Activated CD4-positive, alpha-beta T cell treated with anti-CD3 and anti-CD28 coated beads, Interleukin-2, amount 50 U/mL, for 16 hours (primary cell): ENCODE measurements around the gene B3GAT3.
"Not testable (repeated sequence)": the region's sequence is repeated elsewhere in the genome, so short reads cannot be mapped to it uniquely, and the experiment has no call there.

Source experiments
- DNase-seq: peaks from one replicate; pipeline ENCODE4 v3.0.0-alpha.2; 2020

The B3GAT3 gene

DNA sequence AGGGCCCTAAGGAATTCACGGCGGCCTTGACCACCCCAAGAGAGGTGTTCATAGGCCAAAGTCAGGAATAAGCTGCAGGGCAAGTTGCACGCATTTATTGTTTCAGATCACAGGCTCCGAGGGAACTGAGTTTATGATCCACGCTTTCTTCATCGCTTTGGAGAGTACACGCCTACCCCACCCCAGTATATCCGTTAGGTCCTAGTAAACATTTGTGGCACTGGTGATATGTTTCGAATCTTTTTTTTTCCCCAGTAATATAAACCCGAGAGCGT, 23.8 kb upstream of the B3GAT3 start:
- no peak for DNase-seq

DNA sequence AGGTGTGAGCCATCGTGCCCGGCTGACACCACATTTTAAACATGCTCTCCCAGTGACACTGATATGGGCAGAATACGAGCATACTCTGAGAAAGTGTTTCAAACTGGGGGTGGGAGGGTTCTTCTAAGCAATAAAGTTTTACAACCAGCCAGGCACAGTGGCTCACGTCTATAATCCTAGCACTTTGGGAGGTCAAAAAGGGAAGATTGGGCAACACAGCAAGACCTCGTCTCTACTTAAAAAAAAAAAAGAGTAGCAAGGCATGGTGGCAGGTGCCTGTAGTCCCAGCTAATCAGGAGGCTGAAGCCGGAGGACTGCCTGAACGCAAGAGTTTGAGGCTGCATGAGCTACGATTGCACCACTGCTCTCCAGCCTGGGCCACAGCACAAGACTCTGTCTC, 22.4 kb upstream of the B3GAT3 start:
- DNase-seq: no peak

DNA sequence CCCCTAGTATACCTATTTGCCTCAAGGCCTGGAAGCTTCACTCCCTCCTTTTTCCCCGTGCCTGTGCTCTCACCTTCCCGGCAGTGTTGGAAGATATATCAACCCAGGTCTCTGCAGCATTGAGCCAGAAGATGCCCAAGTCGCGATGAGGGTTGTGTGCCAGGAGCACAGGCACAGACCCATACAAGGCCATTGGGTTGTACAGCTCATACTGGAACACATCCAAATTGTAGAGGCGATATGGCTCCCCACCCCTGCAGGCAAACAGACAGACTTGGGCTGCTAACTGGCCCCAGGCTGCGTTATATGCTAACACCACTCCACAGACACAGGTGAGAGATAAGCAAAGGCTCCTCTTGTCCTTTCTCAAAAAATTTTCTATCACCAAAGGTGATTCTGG, 10.7 kb upstream of the B3GAT3 start:
- no peak for DNase-seq

DNA sequence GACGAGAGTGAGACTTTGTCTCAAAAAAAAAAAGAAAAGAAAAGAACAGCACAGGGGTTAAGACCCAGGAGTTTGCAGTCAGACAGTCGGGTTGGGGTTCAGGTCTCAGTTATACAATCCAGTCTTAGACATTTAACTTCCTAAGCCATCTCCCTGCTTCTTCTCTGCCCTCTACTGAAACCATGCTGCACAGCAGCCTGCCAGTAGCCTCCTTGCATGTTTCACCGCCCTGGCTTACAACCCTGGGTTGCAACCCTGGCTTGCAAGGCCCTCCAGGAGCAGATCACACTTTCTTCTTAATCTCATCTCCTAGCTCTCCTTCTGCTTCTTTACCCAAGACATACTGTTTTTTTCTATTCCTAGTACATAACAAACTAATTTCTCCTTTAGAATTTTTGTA, 5.9 kb upstream of the B3GAT3 start:
- DNase-seq: no peak

DNA sequence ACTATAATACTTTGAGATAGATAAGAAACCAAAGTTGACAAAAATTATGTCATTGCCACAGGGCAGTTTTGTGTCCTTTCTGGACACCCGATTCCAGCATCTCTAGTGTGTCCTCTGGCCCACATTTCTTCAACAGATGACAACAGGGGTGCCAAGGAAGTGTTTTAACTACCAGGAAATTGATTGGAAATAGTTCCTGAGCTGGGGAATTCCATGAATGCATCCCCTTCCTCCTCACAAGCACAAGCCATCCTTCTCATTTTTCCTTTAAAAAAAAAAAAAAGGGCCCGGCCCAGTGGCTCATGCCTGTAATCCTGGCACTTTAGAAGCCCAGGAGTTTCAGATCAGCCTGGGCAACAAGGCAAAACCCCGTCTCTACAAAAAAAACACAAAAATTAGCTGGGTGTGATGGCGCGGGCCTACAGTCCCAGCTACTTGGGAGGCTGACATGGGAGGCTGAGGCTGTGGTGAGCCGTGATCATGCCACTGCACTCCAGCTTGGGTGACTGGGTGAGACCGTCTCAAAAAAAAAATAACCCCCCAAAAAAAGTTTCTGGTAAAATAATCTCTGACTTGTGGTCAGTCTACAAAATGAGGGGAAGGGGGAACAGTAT, 797 bp upstream of the B3GAT3 start:
- DNase-seq: no peak

DNA sequence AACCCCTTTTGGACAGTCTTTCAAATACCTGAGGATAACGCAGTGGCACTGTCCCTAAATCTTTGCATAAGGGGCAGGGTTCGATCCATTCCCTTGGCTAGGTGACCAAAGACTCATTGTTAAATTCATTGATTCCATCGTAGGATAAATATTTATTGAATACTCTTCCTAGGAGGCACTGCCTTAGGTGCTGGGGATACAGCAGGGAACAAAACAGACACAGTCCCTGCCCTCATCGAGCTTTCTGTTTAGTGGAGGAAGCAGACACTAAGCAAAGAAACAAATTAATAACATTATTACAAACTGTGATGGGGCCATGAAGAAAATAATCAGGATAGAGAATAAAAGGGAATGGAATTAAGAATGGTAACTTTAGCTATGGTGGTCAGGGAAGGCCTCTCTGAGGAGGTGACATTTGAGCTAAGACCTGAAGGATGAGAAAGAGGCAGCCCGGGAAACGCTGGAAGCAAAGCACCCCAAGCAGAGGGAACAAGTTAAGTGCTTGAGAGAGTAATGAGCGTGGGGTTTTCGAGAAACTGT, 689 bp downstream of the B3GAT3 start:
- no peak for DNase-seq

DNA sequence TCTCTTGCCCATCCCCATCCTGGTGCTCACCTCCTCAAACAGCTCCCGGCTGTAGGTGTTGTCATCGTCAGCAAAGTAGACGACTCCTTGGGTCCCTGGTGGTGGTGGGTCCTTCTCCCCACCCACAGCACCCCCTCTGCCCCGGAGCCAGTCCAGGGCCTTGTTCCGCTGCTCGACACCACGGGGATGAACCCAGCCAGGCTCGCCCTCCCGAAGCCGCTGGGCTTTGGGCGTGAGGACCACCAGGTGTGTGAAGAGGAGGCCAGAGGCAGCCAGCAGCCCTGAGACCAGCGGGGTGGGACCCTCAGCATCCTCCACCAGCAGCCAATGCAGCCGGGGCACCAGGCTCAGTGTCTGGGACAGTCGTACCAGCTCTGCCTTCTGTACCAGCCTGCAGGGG, 4.8 kb downstream of the B3GAT3 start:
- not testable (repeated sequence) for DNase-seq

DNA sequence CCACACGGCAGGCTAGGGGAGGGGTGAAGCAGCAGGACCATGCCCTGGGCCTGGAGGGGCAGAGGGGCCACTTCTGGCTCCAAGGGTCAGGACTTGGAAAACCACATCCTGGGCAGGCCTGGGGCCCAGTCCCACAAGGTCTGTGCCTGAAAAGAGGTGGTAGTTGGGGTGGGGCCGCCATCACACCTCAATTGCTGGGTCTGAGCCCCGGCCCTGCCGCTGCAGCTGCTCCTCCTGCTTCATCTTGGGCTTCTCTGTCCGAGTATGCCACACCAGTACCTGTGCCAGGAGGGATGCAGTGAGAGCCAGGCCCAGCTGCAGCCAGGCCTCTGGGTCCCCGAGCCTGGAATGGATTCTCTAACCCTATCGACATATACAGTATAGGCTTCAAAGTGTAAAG, 6.3 kb downstream of the B3GAT3 start:
- DNase-seq: no peak

DNA sequence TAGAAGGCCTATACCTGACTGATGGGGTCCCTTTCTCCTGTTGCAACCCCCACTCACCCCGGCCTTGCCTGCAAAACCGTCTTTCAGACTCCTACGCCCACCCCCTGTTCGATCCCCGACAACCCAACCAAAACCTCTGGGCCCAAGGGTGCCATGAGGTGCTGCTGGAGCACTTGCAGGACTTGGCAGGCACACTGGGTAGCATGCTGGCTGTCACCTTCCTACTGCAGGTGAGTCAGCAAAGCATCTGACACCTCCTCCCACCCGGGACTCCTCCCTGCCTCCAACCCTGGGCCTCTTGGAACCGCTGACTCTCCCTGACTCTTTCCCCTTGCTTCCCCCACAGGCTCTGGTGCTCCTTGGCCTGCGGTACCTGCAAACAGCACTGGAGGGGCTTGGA, 7.5 kb downstream of the B3GAT3 start:
- peak; percentile 56 for DNase-seq

DNA sequence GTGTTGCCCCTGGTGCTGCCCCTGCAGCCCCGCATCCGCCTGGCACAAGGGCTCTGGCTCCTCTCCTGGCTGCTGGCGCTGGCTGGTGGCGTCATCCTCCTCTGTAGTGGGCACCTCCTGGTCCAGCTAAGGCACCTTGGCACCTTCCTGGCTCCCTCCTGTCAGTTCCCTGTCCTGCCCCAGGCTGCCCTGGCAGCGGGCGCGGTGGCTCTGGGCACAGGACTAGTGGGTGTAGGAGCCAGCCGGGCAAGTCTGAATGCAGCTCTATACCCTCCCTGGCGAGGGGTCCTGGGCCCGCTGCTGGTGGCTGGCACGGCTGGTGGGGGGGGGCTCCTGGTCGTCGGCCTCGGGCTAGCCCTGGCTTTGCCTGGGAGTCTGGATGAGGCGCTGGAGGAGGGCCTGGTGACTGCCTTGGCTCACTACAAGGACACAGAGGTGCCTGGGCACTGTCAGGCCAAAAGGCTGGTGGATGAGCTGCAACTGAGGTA, 8.5 kb downstream of the B3GAT3 start:
- DNase-seq: no peak

DNA sequence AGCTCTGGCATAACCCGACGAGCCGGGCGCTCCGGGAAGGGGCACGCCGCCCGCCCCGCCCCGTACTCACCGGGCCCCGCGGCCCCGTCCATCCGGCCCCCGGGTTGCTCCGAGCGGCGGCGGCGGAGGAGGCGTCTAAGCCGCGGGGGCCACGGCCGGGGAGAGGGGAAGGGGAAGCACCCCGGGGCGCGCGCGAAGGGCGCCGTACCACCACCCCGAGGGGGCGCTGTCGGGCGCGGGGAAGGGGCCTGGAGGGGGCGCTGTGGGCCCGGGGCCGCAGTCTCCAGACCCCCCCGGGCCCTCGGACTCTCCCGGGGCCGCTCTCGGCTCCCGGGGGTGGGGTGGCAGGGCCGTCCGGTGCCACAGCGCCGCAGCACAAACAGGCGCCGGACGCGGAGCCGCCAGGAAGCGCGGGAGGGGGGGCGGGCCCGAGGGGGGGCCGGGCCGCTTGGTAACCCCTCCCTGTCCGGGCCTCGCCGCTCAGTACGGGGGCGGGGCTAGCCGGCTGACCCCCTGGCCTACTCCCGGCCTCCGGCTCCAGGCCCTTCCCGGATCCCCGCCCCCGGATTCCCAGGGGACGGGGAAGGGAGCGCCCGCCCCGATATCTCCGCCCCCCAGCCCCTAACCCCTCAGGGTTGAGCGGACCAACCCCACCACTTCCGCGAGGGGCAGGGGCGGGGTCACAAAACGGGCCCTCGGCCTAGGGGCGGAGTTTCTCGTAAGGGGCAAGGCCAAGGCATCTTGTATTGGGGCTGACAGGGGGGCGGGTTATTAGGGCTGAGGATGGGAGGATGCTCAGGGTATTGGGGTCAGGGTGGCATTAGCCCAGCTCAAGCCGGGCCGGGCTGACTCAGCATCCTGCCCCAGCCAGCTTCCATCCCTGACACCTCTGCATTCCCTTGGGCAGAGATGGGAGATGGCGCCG, 9.2 kb downstream of the B3GAT3 start, which contains the start of the genes EML3 and ROM1:
EML3 (minus strand) TSS at position 410 of the 925 bp plus-strand sequence; CDS start at position 92, 318 bp downstream.
ROM1 (plus strand) TSS at position 892 of the 925 bp plus-strand sequence; CDS start at position 917, 25 bp downstream.
- DNase-seq: peak; percentile 90

DNA sequence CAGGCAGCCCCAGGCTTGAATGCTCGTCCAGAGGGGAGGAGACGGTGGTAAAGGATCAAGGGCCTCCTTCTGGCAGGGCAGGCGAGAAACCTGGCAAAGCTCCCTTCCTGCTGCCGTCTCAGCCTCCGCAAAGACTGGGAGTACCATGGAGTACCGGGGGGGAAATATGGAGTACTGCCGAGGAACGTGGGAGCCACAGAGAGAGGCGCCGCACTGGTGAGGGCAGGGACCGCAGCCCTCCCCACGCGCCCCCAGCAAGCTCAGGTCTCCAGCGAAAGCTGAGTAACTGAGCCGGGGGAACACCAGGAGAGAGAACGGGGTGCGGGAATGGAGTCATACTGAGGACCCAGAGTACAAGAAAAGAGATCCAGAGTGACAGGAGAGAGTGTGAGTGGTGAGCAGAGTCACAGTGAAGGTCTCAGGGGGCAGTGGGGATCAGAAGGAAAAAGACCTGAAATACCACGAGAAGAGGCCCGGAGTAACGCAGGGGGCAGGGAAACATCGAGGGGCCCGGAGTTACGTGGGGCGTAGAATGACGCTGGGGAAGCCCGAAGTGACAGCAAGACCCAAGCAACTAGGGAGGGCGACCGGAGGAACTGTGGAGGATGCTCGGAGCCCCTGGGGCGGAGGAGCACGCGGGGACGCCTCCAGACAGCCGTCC, 10.0 kb downstream of the B3GAT3 start:
- peak; percentile 46 for DNase-seq

DNA sequence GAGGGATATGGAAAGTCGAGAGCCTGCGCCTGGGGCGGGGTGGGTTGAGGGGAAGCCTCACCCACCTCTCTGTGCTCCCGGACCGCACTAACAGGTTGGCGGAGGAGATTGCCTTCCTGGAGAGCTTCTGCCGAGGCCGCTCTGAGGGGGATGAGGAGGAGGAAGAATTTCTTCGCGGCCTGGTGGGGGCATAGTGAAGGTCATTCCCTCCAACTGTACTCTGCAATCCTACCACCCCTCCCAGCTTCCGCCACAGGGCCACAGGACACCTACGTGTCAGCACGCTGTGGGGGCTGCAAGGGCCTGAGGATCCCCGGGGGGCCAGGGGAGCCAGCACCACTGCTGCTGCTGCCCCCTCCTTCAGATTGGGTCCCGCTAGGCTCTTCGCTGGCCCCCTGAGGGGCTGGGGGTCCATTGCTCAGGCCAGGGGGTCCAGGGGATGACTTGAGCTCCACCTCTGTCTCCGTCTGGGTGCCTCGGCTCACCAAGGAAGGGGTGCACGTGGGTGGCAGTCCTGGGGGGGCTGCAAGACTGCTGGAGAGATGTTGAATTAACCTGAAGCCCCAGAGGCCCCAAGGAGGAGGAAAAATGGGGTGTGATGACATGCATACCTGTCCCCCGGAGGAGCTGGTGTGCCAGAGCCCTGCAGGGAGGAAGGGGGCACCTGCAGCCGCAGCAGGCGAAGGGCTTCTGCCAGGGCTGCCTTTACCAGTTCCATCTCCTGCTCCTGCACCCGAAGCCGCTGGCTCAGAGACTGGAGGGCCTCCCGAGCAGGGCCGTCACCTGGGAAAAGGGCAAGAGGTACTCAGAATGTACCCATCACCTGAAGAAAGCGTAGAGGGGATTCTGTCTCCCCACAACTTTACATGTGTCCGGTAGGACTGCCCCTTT, 10.7 kb downstream of the B3GAT3 start:
- no peak for DNase-seq

DNA sequence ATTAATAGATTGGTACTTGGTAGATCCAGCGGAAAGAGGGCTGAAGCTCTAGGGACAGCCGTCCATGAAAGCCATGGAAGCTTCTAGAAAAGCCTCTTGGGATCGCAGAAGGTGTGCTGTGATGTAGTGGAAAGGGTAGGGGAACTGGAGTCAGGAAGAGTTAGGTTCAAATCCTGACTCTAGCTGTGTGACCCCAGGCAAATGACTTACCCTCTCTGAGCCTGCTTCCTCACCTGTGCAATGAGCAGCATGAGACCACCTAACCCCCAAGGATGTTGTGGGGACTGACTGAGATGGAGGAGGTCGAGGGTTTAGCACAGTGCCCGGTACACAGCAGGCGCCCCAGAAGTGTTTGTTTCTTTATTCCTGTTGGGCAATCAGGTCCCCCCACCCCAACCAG, 11.4 kb downstream of the B3GAT3 start:
- no peak for DNase-seq

DNA sequence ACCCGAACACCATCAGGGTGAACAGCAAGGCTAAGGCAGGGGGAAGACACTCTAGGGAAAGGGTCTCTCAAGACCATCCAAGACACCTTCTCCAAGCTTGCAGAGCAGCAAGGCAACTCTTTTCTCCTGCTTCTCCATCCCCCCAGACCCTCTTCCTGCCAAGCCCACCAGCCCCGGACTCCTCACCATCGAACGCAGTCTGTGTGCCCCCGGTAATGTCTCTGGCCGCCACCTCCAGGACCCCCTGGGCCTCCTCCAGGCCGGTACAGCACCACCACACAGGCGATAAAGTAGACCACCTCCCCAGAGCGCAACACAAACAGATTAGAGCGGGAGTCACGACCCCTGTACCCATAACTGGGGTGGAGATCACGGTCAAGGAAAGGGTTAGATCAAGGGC, 13.0 kb downstream of the B3GAT3 start:
- no peak for DNase-seq

DNA sequence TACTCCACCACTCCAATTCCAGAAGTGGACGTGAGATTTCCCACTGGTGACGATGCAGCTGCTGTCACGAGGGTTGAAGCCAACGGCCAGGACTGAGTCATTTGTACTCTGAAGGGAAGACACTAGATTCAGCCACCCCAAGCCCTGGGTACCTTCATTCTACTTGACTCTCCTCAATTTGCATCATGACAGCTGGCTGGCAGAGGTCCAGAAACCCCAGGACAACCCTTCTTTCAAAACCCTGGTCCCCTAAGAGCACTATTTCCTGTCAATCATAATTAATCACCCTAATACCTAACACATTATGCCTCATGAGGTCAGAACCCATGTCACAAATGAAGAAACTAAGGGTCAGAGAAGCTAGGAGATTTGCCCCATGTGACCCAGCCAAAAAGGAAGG, 14.1 kb downstream of the B3GAT3 start:
- no peak for DNase-seq

DNA sequence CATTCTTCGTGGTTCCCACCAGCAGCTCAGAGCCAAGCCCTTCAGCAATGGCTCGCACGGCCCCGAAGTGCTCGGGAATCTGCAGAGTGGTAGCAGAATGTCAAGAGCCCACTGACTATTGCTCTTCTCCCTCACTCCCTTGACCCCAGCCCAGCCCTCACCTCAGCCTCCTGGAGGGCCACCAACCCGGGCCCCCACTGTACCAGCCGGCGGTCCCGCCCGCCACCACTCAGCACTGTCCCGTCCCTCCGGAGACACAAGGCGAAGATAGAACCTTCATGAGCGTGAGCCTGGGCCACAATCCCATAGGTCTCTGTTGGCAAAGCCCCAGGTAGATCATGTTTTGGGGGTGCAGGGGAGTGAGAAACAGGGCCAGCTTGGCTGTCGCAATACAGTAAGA, 15.9 kb downstream of the B3GAT3 start:
- DNase-seq: no peak

DNA sequence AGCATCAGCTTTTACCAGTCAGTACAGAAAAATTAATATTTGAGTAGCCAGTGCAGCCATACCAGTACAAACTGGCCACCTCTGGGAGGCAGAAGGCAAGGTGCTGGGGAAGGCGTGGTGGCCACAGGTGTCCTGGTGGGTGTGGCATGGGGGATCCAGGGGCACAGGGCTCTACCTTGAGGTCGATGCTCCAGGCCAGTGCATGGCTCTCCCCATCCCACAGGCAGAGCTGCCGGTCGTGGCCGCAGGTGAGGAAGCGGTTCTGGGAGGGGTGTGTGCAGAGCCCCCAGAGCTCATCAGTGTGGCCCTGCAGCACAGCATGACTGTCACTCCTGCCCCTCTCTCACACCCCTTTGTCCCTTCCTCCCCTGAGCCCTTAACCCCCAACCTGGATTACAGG, 16.3 kb downstream of the B3GAT3 start:
- no peak for DNase-seq

DNA sequence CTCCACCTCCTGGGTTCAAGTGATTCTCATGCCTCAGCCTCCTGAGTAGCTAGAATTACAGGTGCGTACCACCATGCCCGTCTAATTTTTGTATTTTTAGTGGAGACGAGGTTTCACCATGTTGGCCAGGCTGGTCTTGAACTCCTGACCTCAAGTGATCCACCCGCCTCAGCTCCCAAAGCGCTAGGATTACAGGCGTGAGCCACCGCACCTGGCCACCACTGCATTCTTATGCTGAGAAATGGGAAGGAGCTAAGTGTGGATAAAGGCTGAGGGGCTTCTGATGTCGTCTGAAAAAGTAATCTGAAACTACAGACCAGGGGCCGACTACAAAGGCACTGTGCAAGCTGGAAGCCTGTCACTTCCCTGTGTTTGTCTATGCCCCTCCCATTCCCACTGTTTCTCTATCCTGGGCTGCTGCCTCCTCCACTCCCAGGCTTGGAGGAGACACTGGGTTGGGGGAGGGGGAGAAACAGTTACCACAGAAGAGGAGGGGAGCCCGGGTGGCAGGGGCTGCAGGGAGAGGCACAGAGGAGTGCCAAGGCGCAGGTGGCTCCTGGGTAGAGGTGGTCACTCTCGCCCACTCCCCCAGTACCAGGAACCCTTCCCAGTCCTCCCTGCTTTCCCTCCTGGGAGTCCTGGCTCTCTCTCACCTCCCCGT, 17.2 kb downstream of the B3GAT3 start:
- no peak for DNase-seq

DNA sequence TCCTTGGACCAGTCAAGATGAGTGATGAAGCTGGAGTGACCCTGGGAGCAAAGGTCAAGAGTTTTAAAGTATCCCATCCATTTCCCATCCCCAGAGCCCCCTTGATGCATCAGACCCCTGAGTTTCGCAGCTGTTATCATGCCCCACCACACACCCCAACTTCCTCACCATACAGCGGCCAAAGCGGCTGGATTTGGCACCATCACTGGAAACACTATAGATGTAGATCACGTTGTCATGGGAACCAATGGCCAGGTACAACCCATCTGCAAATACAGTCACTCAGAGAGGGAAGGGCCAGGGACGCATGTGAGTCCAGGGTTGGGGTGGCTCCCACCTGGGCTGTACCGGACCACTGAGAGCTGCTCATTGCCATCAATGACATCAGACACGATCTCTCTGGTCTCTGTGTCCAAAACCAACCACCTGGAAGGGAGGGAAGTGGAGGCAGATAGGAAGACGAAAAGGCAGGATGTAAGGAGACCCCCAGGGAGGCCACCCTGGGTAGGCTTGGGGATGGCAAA, 17.9 kb downstream of the B3GAT3 start:
- DNase-seq: no peak

DNA sequence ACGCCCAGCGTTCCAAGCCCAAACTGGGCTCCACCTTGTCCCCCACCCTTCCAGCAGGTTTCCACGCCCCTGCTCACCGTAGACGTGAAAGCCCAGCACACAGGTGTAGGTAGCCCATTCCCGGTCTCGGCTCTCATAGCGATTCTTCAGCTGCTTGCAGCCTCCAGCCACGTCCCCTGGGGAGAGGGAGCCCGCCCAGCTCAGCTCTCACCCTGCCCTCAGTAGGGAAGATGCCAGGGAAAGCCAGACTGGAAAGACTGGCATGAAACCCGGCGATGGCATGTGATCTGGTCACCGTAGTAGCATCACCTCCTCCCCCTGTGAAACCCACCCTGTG, 18.7 kb downstream of the B3GAT3 start:
- no peak for DNase-seq
